ENCODE data around the gene PSMD13. TPM values are rescaled to one million over a fixed set of nuclear protein-coding genes. Genes with fewer than 3 reads are reported as not detected.

Gene PSMD13
- polyA plus RNA-seq, 1 experiment: 187 TPM

- H3K4me3 ChIP-seq (ENCODE audit: low read depth, low read length): no peak overlapping the region
- no peak for DNase-seq (ENCODE audit: low read depth)
- POLR2A ChIA-PET: no interaction called here
- no peak for TF ChIP-seq CTCF (IDR thresholded peaks at IDR 0.05; ENCODE audit: insufficient read depth, low read depth, low read length)
- CTCF ChIA-PET: interaction anchor here (0.7 kb wide), 1 partner anchor 43 kb away, joined by 4 read pairs; no protein-coding TSS in a partner anchor
- H3K36me3 ChIP-seq (ENCODE audit: control insufficient read depth, insufficient read depth, low read length): peaks cover 28% of the 10 kb centered on the region
- no peaks in the 10 kb centered on the region for H3K27me3 ChIP-seq (ENCODE audit: control insufficient read depth, insufficient read depth, low read length)
These were observed 36.4 kb upstream of the PSMD13 start for GRCh38 chr11:200224-201003.

GRCh38 chr11:201966-202365, 34.8 kb upstream of the PSMD13 start:
- ChIA-PET CTCF (no interaction called here), POLR2A (no interaction called here)
- Histone ChIP-seq H3K27me3 (ENCODE audit: control insufficient read depth, insufficient read depth, low read length) (no peaks in the 10 kb centered on the region), H3K4me3 (ENCODE audit: low read depth, low read length) (no peak overlapping the region), H3K36me3 (ENCODE audit: control insufficient read depth, insufficient read depth, low read length) (peaks cover 30% of the 10 kb centered on the region)
- no peak for DNase-seq (ENCODE audit: low read depth)
- TF ChIP-seq CTCF (IDR thresholded peaks at IDR 0.05; ENCODE audit: insufficient read depth, low read depth, low read length): no peak

GRCh38 chr11:202490-202889, 34.3 kb upstream of the PSMD13 start:
- ChIA-PET POLR2A (no interaction called here), CTCF (interaction anchor here (0.6 to 1.2 kb wide), 2 partner anchors 48 to 168 kb away, joined by 3 to 4 read pairs; no protein-coding TSS in a partner anchor)
- Histone ChIP-seq H3K4me3 (ENCODE audit: low read depth, low read length) (no peak overlapping the region), H3K36me3 (ENCODE audit: control insufficient read depth, insufficient read depth, low read length) (peaks cover 30% of the 10 kb centered on the region), H3K27me3 (ENCODE audit: control insufficient read depth, insufficient read depth, low read length) (no peaks in the 10 kb centered on the region)
- TF ChIP-seq CTCF (IDR thresholded peaks at IDR 0.05; ENCODE audit: insufficient read depth, low read depth, low read length): no peak
- no peak for DNase-seq (ENCODE audit: low read depth)

- ChIA-PET POLR2A (no interaction called here), CTCF (interaction anchor here (0.8 to 1.4 kb wide), 5 partner anchors 47 to 245 kb away, joined by 3 to 4 read pairs (median 3); no protein-coding TSS in a partner anchor)
- Histone ChIP-seq H3K36me3 (ENCODE audit: control insufficient read depth, insufficient read depth, low read length) (peaks cover 30% of the 10 kb centered on the region), H3K27me3 (ENCODE audit: control insufficient read depth, insufficient read depth, low read length) (no peaks in the 10 kb centered on the region), H3K4me3 (ENCODE audit: low read depth, low read length) (no peak overlapping the region)
- no peak for TF ChIP-seq CTCF (IDR thresholded peaks at IDR 0.05; ENCODE audit: insufficient read depth, low read depth, low read length)
- DNase-seq (ENCODE audit: low read depth): no peak
These were observed 33.5 kb upstream of the PSMD13 start for GRCh38 chr11:203056-203944.
